Measurements from ENCODE around the gene CD99.

DNA sequence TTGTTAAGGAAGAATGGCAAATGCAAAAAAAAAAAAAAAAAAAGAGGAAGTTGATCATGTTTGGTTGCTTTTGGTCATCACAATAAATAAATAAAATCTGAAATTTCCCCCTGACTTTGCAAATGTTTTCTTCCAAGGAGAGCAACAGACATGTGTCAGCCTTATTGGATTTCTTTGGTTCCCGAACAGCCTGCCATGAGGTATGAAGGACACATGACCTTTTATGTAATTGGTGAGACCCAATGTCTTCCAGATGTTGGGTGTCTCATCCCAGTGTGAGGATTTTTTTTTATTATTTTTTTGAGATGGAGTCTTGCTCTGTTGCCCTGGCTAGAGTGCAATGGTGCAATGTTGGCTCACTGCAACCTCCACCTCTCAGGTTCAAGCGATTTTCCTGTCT is 24.6 kb upstream of the CD99 start:
- TF ChIP-seq, protein P1, sequence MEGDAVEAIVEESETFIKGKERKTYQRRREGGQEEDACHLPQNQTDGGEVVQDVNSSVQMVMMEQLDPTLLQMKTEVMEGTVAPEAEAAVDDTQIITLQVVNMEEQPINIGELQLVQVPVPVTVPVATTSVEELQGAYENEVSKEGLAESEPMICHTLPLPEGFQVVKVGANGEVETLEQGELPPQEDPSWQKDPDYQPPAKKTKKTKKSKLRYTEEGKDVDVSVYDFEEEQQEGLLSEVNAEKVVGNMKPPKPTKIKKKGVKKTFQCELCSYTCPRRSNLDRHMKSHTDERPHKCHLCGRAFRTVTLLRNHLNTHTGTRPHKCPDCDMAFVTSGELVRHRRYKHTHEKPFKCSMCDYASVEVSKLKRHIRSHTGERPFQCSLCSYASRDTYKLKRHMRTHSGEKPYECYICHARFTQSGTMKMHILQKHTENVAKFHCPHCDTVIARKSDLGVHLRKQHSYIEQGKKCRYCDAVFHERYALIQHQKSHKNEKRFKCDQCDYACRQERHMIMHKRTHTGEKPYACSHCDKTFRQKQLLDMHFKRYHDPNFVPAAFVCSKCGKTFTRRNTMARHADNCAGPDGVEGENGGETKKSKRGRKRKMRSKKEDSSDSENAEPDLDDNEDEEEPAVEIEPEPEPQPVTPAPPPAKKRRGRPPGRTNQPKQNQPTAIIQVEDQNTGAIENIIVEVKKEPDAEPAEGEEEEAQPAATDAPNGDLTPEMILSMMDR (IDR thresholded peaks at IDR 0.05), result no peak
- TF ChIP-seq GABPA (IDR thresholded peaks at IDR 0.05; ENCODE audit: low read depth) (no peak), TAF1 (IDR thresholded peaks at IDR 0.05; ENCODE audit: borderline replicate concordance, low read depth, low read length) (no peak), RAD21 (IDR thresholded peaks at IDR 0.05; ENCODE audit: low read length) (no peak), SIN3A (IDR thresholded peaks at IDR 0.05; ENCODE audit: borderline replicate concordance, low read depth, low read length) (no peak), POLR2AphosphoS5 (IDR thresholded peaks at IDR 0.05; ENCODE audit: low read depth, low read length) (no peak), MXI1 (IDR thresholded peaks at IDR 0.05; ENCODE audit: low read depth, low read length) (no peak), FOXM1 (IDR thresholded peaks at IDR 0.05; ENCODE audit: low read depth) (no peak), EP300 (IDR thresholded peaks at IDR 0.05; ENCODE audit: borderline replicate concordance in 1 of 2, low read depth in 1 of 2, low read length in 1 of 2) (no peak)
- TF ChIP-seq, protein P2, sequence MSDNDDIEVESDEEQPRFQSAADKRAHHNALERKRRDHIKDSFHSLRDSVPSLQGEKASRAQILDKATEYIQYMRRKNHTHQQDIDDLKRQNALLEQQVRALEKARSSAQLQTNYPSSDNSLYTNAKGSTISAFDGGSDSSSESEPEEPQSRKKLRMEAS (IDR thresholded peaks at IDR 0.05; ENCODE audit: low read depth), result no peak
- TF ChIP-seq, protein P3, sequence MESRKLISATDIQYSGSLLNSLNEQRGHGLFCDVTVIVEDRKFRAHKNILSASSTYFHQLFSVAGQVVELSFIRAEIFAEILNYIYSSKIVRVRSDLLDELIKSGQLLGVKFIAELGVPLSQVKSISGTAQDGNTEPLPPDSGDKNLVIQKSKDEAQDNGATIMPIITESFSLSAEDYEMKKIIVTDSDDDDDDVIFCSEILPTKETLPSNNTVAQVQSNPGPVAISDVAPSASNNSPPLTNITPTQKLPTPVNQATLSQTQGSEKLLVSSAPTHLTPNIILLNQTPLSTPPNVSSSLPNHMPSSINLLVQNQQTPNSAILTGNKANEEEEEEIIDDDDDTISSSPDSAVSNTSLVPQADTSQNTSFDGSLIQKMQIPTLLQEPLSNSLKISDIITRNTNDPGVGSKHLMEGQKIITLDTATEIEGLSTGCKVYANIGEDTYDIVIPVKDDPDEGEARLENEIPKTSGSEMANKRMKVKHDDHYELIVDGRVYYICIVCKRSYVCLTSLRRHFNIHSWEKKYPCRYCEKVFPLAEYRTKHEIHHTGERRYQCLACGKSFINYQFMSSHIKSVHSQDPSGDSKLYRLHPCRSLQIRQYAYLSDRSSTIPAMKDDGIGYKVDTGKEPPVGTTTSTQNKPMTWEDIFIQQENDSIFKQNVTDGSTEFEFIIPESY (IDR thresholded peaks at IDR 0.05; ENCODE audit: borderline replicate concordance, low read depth), result no peak
- TF ChIP-seq, protein P4, sequence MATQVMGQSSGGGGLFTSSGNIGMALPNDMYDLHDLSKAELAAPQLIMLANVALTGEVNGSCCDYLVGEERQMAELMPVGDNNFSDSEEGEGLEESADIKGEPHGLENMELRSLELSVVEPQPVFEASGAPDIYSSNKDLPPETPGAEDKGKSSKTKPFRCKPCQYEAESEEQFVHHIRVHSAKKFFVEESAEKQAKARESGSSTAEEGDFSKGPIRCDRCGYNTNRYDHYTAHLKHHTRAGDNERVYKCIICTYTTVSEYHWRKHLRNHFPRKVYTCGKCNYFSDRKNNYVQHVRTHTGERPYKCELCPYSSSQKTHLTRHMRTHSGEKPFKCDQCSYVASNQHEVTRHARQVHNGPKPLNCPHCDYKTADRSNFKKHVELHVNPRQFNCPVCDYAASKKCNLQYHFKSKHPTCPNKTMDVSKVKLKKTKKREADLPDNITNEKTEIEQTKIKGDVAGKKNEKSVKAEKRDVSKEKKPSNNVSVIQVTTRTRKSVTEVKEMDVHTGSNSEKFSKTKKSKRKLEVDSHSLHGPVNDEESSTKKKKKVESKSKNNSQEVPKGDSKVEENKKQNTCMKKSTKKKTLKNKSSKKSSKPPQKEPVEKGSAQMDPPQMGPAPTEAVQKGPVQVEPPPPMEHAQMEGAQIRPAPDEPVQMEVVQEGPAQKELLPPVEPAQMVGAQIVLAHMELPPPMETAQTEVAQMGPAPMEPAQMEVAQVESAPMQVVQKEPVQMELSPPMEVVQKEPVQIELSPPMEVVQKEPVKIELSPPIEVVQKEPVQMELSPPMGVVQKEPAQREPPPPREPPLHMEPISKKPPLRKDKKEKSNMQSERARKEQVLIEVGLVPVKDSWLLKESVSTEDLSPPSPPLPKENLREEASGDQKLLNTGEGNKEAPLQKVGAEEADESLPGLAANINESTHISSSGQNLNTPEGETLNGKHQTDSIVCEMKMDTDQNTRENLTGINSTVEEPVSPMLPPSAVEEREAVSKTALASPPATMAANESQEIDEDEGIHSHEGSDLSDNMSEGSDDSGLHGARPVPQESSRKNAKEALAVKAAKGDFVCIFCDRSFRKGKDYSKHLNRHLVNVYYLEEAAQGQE (IDR thresholded peaks at IDR 0.05; ENCODE audit: low read depth, low read length), result no peak
